Embryonic facial prominence (tissue), 1 donor: ENCODE measurements around the gene MPPE1.
"Not testable (repeated sequence)": the region's sequence is repeated elsewhere in the genome, so short reads cannot be mapped to it uniquely, and the experiment has no call there.

Experiments
- DNase-seq: peaks from one replicate; pipeline ENCODE4 v3.0.0-alpha.2; 2016; ENCODE audit errors: extremely low spot score

The MPPE1 gene

DNA sequence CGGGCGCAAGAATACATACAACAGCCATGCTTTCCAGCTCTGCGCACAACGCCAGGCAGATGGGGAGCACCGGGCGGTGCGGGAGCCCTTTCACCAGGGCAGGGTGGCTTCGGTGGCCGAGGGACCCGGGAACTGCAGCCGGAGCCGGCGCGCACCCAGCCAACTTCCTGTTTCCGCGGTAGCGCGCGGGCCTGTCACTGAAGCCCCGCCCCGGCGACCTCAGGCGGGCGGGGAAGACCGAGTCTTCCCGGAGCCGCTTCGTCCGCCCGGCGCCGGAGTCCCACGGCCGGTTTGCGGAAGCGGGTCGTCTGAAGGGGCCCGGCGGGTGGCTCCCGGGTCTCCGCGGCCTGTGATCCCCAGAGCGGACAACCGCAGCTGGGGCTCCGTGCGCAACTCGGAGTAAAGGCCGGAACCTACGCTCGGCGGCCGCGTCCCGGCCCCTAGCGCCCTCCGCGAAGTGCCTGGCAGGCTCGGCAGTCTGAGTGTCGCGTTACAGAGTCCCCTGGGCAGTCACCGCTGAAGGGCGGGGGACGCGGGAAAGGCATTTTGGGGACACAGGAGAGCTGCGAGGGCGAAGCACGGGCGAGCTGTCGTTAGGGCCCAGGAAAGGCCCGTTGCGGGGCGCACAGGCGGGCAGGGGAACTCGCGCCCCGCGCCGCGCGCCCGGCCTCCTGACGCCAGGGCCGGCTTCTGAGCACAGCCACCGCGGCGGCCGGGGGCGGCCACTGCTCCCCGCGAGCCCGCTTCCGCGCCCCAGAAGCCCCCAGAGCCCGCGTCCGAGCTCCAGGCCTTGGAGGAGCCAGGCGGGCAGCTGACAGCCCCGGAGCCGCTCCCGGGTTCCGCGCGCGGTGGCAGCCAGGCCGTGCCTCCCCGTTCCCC, at the start of gene MPPE1:
Gene MPPE1, minus strand, starts transcription at position 136 of the 879 bp plus-strand sequence. CDS start 11,053 bp downstream, outside the sequence.
- peak; percentile 53 for DNase-seq

DNA sequence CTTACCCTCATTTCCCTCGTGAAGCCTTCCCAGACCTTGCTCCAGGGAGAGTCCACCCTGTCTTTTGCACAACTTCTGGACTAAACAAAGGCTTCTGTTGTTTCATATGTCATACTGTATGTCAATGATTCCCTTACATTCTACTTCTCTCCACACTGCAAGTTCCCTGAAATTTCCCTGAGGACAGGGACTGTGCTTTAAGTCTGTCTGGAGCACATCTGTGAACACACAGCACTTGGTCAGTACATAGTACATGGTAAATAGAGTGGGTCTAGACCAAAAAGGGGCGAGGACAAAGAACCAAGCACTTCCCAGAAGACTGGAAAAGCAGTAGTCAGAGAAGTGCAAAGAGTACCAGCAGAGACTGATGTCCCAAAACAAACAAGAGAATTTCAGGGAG, 49.5 kb upstream of the MPPE1 start:
- DNase-seq = no peak

- DNase-seq = no peak
Observed at GRCh38 chr18:11956371-11957308, 48.5 kb upstream of the MPPE1 start.

GRCh38 chr18:11955239-11956029, 47.3 kb upstream of the MPPE1 start:
- DNase-seq = no peak

DNA sequence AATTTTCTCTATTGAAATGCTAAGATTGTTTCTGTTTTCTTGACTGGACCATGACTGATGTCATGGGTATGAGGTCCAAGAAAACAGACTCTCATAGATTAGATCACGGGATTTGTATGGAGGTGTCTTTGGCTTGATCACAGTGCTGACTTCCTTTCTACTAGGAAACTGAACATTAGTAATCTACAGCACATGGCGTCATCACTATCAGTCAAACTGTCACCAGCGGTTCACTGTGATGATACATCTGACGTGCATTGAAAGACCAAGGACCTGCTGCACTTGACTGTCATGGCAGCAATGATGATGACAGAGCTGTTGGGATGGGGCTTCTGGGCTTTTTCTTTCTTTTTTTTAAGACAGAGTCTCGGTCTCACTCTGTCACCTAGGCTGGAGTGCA, 45.0 kb upstream of the MPPE1 start:
- no peak for DNase-seq

- DNase-seq = no peak
Observed at GRCh38 chr18:11951390-11951851, 43.3 kb upstream of the MPPE1 start.

GRCh38 chr18:11950824-11951223, 42.7 kb upstream of the MPPE1 start:
- DNase-seq = no peak

DNA sequence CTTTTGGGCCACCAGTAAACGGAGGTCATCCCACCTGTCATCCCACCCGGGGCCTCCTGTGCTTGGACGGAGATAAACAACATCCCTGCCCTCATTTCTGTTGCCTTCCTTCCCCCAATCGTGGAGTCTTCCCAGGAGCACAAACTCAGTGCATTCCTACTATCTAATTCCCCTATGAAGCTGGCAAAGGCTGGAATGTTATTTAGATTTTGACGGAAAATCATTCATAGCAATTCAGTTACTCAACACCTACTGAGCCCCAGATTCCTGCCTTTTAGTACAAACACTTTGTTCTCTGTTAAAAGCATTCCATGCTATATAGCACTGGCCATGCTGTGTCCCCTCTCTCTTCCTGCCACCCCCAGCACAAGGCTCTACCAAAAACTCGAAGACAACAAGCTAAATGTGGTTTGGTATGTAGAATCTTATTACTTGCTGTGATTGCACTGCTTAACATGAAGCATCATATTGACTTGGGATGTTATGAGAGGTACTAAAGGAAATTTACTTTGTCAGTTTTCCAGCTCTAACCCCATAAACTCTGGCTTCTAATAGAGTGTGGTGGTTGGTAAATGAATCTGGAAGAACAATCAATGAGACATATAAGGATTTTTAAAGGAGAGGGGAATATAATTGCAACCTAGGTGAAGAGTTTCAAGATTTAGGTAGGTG, 40.9 kb upstream of the MPPE1 start:
- no peak for DNase-seq

GRCh38 chr18:11947214-11948191, 39.4 kb upstream of the MPPE1 start:
- DNase-seq = peak; percentile 69

DNA sequence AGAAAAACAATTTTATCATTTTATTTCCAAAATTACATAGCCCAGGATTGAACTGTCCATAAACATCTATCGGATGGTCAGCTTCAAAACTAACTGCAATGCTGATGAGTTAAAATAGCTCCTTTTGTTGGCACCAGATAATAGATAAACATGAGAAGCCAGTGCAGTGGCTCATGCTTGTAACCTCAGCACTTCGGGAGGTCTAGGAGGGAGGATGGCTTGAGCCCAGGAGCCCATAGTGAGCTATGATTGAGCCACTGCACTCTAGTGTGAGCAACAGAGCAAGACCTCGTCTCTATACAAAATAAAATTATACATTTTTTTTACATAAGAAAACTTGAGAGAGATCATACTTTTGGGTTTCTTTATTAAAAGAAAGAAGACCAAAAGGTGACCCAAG, 38.6 kb upstream of the MPPE1 start:
- DNase-seq = no peak

- DNase-seq = not testable (repeated sequence)
Observed at GRCh38 chr18:11945834-11946659, 37.9 kb upstream of the MPPE1 start.

DNA sequence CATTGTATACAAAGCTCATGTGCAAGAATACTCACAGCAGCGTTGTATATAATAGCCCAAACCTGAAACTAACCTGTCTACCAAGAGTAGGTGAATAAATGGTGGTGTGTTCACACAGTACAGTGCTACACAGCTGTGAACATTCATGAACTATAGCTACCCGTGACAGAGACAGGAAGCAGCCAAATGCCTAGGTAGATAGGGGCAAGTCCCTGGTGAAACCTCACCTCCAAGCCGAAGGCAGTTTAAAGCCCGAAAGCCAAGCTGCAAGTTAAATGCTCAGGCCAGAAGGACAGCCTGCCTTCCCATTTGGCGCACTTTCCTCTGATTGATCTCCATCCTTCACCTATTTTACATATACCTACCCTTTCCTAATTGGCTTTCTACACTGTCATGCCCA, 36.7 kb upstream of the MPPE1 start:
- DNase-seq = no peak

DNA sequence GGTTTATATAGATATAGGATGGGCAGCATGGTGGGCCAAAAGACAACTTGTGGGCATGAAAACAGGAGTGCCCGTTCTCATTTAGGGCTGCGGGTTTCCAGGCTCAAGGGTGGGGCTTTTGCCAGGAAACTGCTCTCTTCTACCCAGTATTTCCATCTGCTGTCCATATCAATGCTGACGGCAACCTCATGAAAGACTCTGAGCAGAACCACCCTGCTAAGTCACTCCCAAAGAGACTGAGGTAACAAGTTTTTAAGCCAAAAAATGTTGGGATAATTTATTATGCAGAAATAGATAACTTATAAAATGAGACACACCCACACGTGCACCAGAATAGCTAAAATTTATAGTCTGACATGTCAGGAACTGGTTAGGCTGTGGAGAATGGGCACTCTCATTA, 36.1 kb upstream of the MPPE1 start:
- no peak for DNase-seq

GRCh38 chr18:11943551-11943950, 35.4 kb upstream of the MPPE1 start:
- DNase-seq = no peak

DNA sequence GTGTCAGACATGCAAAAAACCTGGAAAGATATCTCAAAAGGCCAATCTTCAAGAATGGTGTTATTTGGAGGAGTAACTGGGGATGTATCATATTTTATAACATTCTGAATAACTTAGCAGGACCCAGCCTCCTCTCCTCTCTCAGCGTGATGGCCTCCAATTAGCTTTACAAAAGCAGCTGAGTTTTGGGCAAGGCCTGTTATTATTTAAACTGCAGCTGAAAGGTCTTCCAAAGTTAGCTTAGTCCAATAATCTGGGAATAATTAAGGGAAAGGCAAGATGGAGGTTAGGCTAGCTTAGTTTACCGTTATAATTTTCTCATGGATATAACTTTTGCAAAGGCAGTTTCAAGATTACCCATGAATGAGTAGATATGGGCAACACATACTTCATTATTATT, 32.8 kb upstream of the MPPE1 start:
- DNase-seq = no peak

DNA sequence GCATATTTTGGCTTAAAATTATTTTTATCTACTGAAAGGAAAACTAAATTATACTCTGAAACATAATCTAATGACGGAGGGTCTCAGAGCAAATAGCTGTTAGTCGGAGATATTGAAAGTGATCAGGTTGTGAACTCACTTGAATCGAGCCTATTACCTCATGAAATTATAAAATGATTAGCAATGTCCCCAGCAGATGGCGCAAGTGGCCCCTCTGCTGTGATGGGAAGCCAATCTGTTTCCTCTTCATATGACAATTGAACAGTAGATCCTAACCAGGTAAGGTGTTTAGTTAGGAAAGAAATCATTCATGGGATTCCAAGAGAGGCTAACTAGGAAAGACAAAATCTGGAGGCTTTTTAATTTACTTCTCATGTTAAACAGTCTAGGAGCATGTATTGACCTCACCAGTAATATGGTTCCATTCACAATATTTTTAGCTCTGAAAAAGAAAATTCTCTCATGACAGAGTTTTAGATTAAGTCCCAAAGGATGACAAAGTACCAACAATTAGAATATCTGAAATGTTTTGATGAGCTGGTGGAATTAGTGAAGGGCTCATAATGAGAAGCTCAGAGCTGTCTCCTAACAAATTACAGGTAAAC, 29.9 kb upstream of the MPPE1 start:
- DNase-seq = peak; percentile 50

DNA sequence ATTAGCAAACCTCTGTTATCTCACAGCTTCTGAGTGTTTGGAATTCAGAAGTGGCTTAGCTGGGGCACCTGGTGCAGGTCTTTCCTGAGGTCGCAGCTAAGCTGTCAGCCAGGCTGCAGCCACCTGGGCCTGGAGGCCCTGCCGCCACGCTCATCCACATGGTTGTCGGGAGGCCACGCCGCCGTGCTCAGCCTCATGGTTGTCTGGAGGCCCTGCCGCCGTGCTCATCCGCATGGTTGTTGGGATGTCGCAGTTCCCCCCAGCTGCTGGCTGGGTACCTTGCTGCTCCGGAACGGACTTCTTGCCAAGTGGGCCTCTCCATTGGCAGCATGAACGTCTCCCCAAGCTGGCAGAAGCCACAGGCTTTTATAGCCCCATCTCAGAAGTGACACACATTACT, 24.3 kb upstream of the MPPE1 start:
- no peak for DNase-seq

GRCh38 chr18:11927497-11927896, 19.4 kb upstream of the MPPE1 start:
- DNase-seq = no peak
